HG03196 (cell line): ENCODE data around the gene RTN4RL1.

Experiments used
- ATAC-seq: cut with Tn5 transposase; IDR thresholded peaks from one replicate; pipeline ENCODE4 v1.9.1; 2021; ENCODE audit not compliant: unreplicated experiment

Gene RTN4RL1

GRCh38 chr17:2059547-2060384 lies 34.6 kb upstream of the RTN4RL1 start:
- no peak for ATAC-seq

GRCh38 chr17:2058586-2059546 lies 33.7 kb upstream of the RTN4RL1 start:
- ATAC-seq = no peak

- no peak for ATAC-seq
These were observed 32.8 kb upstream of the RTN4RL1 start for GRCh38 chr17:2057760-2058585.

- ATAC-seq = no peak
These were observed 32.1 kb upstream of the RTN4RL1 start for GRCh38 chr17:2057175-2057759.

- no peak for ATAC-seq
These were observed 31.4 kb upstream of the RTN4RL1 start for GRCh38 chr17:2056206-2057174.

- no peak for ATAC-seq
These were observed 30.4 kb upstream of the RTN4RL1 start for GRCh38 chr17:2055292-2056205.

- peak; percentile 29 for ATAC-seq
These were observed 29.6 kb upstream of the RTN4RL1 start, which contains the start of gene HIC1 for GRCh38 chr17:2054512-2055291. TSS of gene HIC1 (plus strand) at chr17:2055103. CDS start at chr17:2056691, 1,588 bp downstream.

GRCh38 chr17:2054262-2054511 lies 29.1 kb upstream of the RTN4RL1 start:
- ATAC-seq = no peak

GRCh38 chr17:2053380-2054261 lies 28.5 kb upstream of the RTN4RL1 start:
- ATAC-seq = no peak

GRCh38 chr17:2051933-2052559 lies 26.9 kb upstream of the RTN4RL1 start:
- no peak for ATAC-seq

- ATAC-seq = no peak
These were observed 26.2 kb upstream of the RTN4RL1 start for GRCh38 chr17:2051061-2051932.

- ATAC-seq = peak; percentile 8
These were observed 25.3 kb upstream of the RTN4RL1 start for GRCh38 chr17:2050300-2051060.

- peak; percentile 48 for ATAC-seq
These were observed 24.5 kb upstream of the RTN4RL1 start for GRCh38 chr17:2049333-2050299.
